Central memory CD4-positive, alpha-beta T cell (primary cell): ENCODE results near the gene ANAPC15.

Experiments
- DNase-seq: peaks from one replicate; pipeline ENCODE4 v3.0.0; 2022

The ANAPC15 gene

GRCh38 chr11:72084076-72084475 lies 28.4 kb downstream of the ANAPC15 start:
- no peak for DNase-seq

- DNase-seq: no peak
These were observed 29.1 kb downstream of the ANAPC15 start for GRCh38 chr11:72083414-72083813.

- DNase-seq: no peak
These were observed 30.6 kb downstream of the ANAPC15 start for GRCh38 chr11:72081821-72082453.

GRCh38 chr11:72081184-72081644 lies 31.3 kb downstream of the ANAPC15 start:
- DNase-seq: no peak

- peak; percentile 100 for DNase-seq
These were observed 31.9 kb downstream of the ANAPC15 start, which contains the start of the genes LRRC51 and NUMA1 for GRCh38 chr11:72080326-72081183. LRRC51 (plus strand) TSS chr11:72080850; CDS start chr11:72089084, 8,234 bp downstream. NUMA1 (minus strand) TSS chr11:72080542; CDS start chr11:72035943, 44,599 bp downstream.

- DNase-seq: peak; percentile 48
These were observed 32.6 kb downstream of the ANAPC15 start for GRCh38 chr11:72079819-72080325.

GRCh38 chr11:72078477-72078876 lies 34.0 kb downstream of the ANAPC15 start:
- no peak for DNase-seq

- no peak for DNase-seq
These were observed 36.7 kb downstream of the ANAPC15 start for GRCh38 chr11:72075756-72076155.

GRCh38 chr11:72075109-72075508 lies 37.4 kb downstream of the ANAPC15 start:
- no peak for DNase-seq

- DNase-seq: no peak
These were observed 40.1 kb downstream of the ANAPC15 start for GRCh38 chr11:72072348-72072747.

- DNase-seq: no peak
These were observed 42.0 kb downstream of the ANAPC15 start for GRCh38 chr11:72070491-72070890.

- no peak for DNase-seq
These were observed 42.7 kb downstream of the ANAPC15 start for GRCh38 chr11:72069787-72070251.

GRCh38 chr11:72069200-72069599 lies 43.3 kb downstream of the ANAPC15 start:
- DNase-seq: no peak

- DNase-seq: no peak
These were observed 44.8 kb downstream of the ANAPC15 start for GRCh38 chr11:72067676-72068075.

GRCh38 chr11:72067266-72067665 lies 45.2 kb downstream of the ANAPC15 start:
- no peak for DNase-seq

- no peak for DNase-seq
These were observed 45.6 kb downstream of the ANAPC15 start for GRCh38 chr11:72066855-72067254.

GRCh38 chr11:72061739-72062396 lies 50.6 kb downstream of the ANAPC15 start:
- no peak for DNase-seq
